ENCODE results near the gene SELENOI.
"Not testable (repeated sequence)": the region's sequence is repeated elsewhere in the genome, so short reads cannot be mapped to it uniquely, and the experiment has no call there.

The SELENOI gene

DNA sequence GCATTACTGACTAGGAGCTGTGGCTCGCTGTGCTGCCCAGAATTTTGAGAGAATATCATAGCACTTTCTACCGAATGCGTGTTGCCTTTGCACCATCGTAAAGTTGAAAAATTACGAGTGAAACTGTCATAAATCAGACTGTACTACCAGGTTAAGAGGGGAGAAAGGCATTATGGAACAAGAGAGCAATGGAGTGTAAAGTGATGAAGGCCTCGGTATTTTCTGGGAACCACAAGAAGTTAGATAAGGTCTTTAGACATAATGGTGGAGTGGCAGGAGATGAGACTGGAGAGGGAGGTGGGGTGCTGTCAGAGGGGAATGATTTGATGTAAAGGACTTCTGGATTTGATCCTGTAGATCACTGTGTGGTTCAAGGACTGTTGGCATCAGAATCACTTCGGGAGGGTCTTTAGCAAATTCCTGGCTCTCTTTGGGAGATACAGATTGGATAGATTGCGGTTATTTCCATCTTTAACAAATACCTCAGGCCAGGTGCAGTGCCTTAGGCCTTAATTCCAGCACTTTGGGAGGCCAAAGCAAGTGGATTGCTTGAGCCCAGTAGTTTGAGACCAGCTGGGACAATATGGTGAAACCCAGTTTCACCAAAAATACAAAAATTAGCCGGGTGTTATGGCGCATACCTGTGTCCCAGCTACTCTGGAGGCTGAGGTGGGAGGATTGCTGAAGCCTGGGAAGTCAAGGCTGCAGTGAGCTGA, 5.6 kb downstream of the SELENOI start:
- TF ChIP-seq, protein P1, sequence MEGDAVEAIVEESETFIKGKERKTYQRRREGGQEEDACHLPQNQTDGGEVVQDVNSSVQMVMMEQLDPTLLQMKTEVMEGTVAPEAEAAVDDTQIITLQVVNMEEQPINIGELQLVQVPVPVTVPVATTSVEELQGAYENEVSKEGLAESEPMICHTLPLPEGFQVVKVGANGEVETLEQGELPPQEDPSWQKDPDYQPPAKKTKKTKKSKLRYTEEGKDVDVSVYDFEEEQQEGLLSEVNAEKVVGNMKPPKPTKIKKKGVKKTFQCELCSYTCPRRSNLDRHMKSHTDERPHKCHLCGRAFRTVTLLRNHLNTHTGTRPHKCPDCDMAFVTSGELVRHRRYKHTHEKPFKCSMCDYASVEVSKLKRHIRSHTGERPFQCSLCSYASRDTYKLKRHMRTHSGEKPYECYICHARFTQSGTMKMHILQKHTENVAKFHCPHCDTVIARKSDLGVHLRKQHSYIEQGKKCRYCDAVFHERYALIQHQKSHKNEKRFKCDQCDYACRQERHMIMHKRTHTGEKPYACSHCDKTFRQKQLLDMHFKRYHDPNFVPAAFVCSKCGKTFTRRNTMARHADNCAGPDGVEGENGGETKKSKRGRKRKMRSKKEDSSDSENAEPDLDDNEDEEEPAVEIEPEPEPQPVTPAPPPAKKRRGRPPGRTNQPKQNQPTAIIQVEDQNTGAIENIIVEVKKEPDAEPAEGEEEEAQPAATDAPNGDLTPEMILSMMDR (IDR thresholded peaks at IDR 0.05; ENCODE audit: low read depth, low read length), result no peak
- Histone ChIP-seq H3K27me3 (no peaks in the 10 kb centered on the region), H3K9me3 (no peaks in the 10 kb centered on the region), H3K4me1 (0 out of 2 replicates have a peak, but pooled peaks cover 3% of the 10 kb centered on the region), H3K36me3 (peaks cover 18% of the 10 kb centered on the region), H3K4me3 (ENCODE audit: low read depth, low read length) (no peak overlapping the region)
- no peak for DNase-seq

DNA sequence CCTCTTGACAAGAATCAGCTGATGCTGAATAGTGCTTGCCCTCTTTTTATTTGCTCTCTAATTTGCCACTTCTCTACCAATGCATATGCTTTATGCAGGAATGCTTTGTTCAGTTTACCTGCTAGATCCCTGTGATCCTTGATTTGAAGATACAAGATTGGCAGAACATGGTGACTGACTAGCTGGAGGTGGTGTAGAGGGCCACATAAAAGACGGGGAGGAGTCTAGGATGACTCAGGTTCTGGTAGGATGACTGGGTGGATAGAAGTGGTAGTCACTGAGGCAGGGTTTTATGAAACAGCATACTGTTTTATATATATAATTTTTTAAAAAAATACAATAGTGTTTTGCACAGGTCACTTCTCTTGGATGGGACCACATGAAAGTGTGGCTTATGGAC, 6.9 kb downstream of the SELENOI start:
- TF ChIP-seq, protein P1 (IDR thresholded peaks at IDR 0.05; ENCODE audit: low read depth, low read length), result no peak
- Histone ChIP-seq H3K4me3 (ENCODE audit: low read depth, low read length) (no peak overlapping the region), H3K36me3 (peaks cover 18% of the 10 kb centered on the region), H3K9me3 (no peaks in the 10 kb centered on the region), H3K4me1 (0 out of 2 replicates have a peak, but pooled peaks cover 3% of the 10 kb centered on the region), H3K27me3 (no peaks in the 10 kb centered on the region)
- no peak for DNase-seq

DNA sequence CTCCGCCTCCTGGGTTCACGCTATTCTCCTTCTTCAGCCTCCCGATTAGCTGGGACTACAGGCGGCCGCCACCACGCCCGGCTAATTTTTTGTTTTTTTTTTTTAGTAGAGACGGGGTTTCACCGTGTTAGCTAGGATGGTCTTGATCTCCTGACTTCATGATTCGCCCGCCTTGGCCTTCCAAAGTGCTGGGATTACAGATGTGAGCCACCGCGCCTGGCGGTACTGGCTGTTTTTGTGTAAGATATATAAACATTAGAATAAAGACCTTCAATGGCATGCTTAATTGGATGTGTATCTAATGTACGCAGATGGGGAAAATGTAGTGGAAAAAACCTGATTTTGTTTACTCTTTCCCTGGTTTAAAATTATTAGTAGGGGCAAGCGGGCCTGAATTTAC, 8.5 kb downstream of the SELENOI start:
- not testable (repeated sequence) for H3K27me3 ChIP-seq; DNase-seq; H3K9me3 ChIP-seq; H3K4me1 ChIP-seq; H3K4me3 ChIP-seq (ENCODE audit: low read depth, low read length)
- peaks cover 18% of the 10 kb centered on the region for H3K36me3 ChIP-seq

DNA sequence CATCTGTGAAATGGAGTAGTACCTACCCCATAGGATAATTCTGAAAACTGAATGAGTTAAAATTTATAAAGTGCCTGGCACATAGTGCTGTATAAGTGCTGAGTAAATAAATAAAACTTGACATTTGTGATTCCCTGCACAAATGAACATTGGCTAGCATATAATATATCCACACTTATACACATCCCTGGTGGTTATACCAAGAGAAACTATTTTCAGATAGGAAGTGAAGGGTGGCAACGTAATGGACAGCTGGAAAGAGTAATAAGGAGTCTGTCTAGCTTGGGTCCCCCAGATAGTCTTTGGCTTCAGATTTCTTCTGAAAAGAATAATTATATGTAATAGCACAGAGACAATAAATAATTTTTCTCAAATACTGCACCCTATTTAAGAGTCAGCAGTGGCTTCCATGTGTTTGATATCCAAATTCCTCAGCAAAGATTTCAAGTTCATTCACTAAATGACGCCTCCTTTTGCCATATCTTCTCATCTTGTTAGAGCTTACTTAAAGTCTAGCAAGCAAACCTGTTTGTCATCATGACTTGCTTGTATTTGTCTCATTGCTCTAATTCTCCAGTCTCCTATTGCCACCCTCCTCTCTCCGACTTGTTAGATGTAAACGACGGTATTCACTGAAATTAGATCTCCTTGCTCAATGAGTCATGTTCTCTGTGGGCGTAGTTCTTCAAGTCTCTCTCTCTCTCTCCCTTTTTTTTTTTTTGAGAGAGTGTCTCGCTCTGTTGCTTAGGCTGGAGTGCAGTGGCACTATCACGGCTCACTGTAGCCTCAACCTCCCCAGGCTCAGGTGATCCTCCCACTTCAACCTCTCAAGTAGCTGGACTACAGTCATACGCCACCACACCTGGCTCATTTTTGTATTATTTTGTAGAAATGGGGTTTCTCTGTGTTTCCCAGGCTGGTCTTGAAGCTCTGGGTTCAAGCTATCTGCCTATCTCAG, 9.4 kb downstream of the SELENOI start:
- Histone ChIP-seq H3K36me3 (peaks cover 18% of the 10 kb centered on the region), H3K4me3 (ENCODE audit: low read depth, low read length) (no peak overlapping the region), H3K4me1 (0 out of 2 replicates have a peak, but pooled peaks cover 3% of the 10 kb centered on the region), H3K9me3 (no peaks in the 10 kb centered on the region), H3K27me3 (no peaks in the 10 kb centered on the region)
- DNase-seq, result no peak
- TF ChIP-seq, protein P1 (IDR thresholded peaks at IDR 0.05; ENCODE audit: low read depth, low read length), result no peak

DNA sequence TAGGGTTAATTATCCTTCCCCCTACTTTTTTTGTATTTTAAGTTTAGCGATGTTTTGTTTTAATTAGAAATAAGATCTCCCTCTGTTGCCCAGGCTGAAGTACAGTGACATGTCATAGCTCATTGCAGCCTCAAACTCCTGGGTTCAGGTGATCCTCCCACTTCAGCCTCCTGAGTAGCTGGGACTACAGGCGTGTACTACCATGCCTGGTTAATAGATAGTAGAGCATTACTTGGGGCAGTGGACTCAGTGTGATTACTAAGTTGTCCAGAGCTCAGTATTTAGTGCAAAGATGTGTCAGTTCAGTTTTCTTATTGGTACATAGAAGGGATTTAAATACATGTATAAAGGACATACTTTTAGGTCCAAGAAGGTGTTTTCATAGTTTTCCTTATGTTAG, 10.2 kb downstream of the SELENOI start:
- TF ChIP-seq, protein P1 (IDR thresholded peaks at IDR 0.05; ENCODE audit: low read depth, low read length), result no peak
- Histone ChIP-seq H3K4me1 (0 out of 2 replicates have a peak, but pooled peaks cover 3% of the 10 kb centered on the region), H3K4me3 (ENCODE audit: low read depth, low read length) (no peak overlapping the region), H3K36me3 (peaks cover 18% of the 10 kb centered on the region), H3K27me3 (no peaks in the 10 kb centered on the region), H3K9me3 (no peaks in the 10 kb centered on the region)
- no peak for DNase-seq

DNA sequence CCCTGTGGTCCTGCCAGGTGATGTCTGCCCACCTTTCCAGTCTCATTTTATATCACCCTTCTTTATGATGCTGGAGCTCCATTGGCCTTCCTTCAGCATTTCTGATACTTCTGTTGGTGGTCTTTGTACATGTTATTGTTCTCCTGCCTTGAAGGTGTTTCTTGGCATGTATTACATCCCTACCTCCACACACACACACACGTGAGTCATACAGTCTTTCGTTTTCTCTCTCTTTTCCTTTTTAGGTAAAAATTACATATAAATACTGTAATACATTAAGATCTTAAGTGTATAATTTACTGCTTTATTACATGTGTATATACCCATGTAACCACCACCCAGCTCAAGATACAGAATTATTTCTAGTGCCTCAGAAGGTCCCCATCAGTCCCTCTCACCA, 10.8 kb downstream of the SELENOI start:
- peaks cover 19% of the 10 kb centered on the region for H3K36me3 ChIP-seq
- TF ChIP-seq, protein P1 (IDR thresholded peaks at IDR 0.05; ENCODE audit: low read depth, low read length), result no peak
- no peaks in the 10 kb centered on the region for H3K27me3 ChIP-seq
- H3K4me3 ChIP-seq (ENCODE audit: low read depth, low read length), result no peak overlapping the region
- H3K9me3 ChIP-seq, result no peaks in the 10 kb centered on the region
- 0 out of 2 replicates have a peak, but pooled peaks cover 3% of the 10 kb centered on the region for H3K4me1 ChIP-seq
- DNase-seq, result no peak

All from BE2C (cell line).